Gastroesophageal sphincter (tissue), 3 donors: ENCODE data around the gene SESTD1.

Source experiments
- POLR2A ChIP-seq, 2 donors: fragments of 450-650 bp; IDR thresholded peaks; one replicate each; pipeline ENCODE4 v1.6.1; 2017; ENCODE audit warnings: antibody characterized with exemption in 2 of 2, mild to moderate bottlenecking in 2 of 2, moderate library complexity in 1 of 2
- POLR2AphosphoS5 ChIP-seq: sonication (generic); formaldehyde crosslinking; IDR thresholded peaks from one replicate; pipeline ENCODE4 v1.6.1; 2017; ENCODE audit warnings: antibody characterized with exemption
- TF ChIP-seq, protein P1 (sequence below), 4 experiments: fragments of 200-600 bp in 2 of 4; fragments of 450-650 bp in 2 of 4; sonication (generic) in 1 of 4; IDR thresholded peaks; one replicate each; pipeline ENCODE4 v1.5.1; 2017 to 2019; ENCODE audit warnings: antibody characterized with exemption in 4 of 4, mild to moderate bottlenecking in 2 of 4, moderate library complexity in 2 of 4

DNA sequence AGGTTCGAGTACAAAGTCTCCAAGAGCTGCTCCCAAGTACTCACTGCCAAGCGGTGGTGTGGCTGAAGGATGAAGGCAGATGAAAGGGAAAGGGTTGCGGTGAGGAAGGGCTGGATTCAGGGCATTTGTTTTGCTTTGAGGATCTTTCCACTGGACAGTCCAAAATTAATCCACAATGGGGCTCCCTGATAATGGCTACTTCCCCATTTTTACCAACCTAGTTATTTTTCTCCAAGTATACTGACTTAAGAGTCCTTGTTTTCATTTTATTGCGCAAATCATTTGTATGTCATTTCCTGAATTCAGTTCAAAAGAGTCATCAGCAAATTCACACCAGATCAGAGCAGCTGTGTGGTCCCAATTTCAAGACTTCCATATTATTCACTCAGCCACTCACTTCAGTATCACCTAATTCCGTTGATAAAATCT, 464 bp upstream of the SESTD1 start:
- TF ChIP-seq, protein P1, sequence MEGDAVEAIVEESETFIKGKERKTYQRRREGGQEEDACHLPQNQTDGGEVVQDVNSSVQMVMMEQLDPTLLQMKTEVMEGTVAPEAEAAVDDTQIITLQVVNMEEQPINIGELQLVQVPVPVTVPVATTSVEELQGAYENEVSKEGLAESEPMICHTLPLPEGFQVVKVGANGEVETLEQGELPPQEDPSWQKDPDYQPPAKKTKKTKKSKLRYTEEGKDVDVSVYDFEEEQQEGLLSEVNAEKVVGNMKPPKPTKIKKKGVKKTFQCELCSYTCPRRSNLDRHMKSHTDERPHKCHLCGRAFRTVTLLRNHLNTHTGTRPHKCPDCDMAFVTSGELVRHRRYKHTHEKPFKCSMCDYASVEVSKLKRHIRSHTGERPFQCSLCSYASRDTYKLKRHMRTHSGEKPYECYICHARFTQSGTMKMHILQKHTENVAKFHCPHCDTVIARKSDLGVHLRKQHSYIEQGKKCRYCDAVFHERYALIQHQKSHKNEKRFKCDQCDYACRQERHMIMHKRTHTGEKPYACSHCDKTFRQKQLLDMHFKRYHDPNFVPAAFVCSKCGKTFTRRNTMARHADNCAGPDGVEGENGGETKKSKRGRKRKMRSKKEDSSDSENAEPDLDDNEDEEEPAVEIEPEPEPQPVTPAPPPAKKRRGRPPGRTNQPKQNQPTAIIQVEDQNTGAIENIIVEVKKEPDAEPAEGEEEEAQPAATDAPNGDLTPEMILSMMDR (IDR thresholded peaks at IDR 0.05): no peak
- TF ChIP-seq POLR2AphosphoS5 (no peak), POLR2A (IDR thresholded peaks at IDR 0.05) (no peak)
